HG03575 (cell line): Measurements from ENCODE around the gene DDB1.
"Not testable (repeated sequence)": the region's sequence is repeated elsewhere in the genome, so short reads cannot be mapped to it uniquely, and the experiment has no call there.

Source experiments
- ATAC-seq: cut with Tn5 transposase; IDR thresholded peaks from one replicate; pipeline ENCODE4 v1.9.1; 2021; ENCODE audit not compliant: unreplicated experiment, insufficient number of reproducible peaks, low FRiP score; ENCODE audit errors: extremely low read depth

The DDB1 gene

DNA sequence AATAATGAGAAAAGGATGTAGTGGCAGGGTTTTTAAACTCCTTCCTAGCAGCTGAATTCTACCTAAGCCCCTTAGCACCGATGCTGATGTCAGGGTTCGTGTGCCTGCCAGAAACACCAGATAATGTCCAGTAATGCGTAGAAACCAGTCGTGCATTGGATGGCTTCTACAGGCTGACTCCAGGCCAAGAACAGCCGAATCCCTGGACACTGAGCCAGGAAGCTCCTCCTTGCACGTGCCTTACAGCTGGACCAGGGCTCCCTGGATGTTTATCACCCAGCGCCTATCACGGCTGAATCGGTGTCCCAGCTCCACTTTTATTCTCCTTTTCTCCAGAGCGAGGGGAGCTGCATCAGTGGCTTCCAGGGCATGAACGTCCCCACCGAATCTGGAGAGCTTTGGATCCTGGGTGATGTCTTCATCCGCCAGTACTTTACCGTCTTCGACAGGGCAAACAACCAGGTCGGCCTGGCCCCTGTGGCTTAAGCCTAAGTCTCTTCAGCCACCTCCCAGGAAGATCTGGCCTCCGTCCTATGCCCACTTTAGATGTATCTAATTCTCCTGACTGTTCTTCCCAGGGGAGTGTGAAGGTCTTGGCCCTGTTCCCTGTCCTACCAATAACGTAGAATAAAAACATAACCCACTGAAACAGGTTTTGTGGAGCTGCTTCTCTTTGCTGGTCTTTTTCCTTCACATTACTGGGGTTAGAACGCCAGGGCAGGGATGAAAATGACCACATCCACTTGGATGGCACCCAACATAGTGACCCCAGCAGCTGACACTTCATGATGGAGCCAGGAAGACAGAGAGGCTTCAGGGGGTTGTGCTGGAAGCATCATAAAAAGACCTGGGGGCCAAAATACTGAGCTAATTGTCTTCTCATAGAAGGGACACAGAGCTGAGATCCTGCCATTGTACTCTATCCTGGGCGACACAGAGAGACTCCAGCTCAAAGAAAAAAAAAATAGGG lies 81.8 kb downstream of the DDB1 start:
- ATAC-seq = not testable (repeated sequence)
